Lower leg skin (tissue), 4 donors: Measurements from ENCODE around the gene LARP1. TPM values are rescaled to one million over a fixed set of nuclear protein-coding genes. Genes with fewer than 3 reads are reported as not detected.

Experiments
- DNase-seq, 2 donors: peaks; one replicate each; pipeline ENCODE4 v3.0.0-alpha.2; 2019; ENCODE audit warnings: low spot score in 2 of 2
- H3K4me3 ChIP-seq: fragments of 200-600 bp; sonication (generic); 2 replicates; pipeline ENCODE4 v1.5.1; 2017; ENCODE audit warnings: mild to moderate bottlenecking, low read depth; ENCODE audit not compliant: poor library complexity, severe bottlenecking
- POLR2A ChIP-seq, 2 donors: fragments of 450-650 bp; IDR thresholded peaks; one replicate each; pipeline ENCODE4 v1.6.1; 2016 to 2017; ENCODE audit warnings: antibody characterized with exemption in 2 of 2, mild to moderate bottlenecking in 1 of 2, moderate library complexity in 1 of 2
- WGBS, 2 donors: methylation state at CpG; one replicate each; pipeline ENCODE4 v1.1.5; 2018; 5-methylcytosine and 5-hydroxymethylcytosine counted together
- intact Hi-C: fragments of 100-400 bp; cut with DNase I; formaldehyde crosslinking; loops from one replicate; pipeline ENCODE4 v1.15.0; 2023; ENCODE audit warnings: low total_unique reads
- total RNA-seq, 4 donors: library from RNA; depleted of rRNA; stranded (reverse); fragments of >200 nt; gene quantifications; one replicate each; pipeline ENCODE4 v1.1.0, GENCODE V29; 2016
- TF ChIP-seq, protein P1 (sequence below), 3 donors: fragments of 450-650 bp; IDR thresholded peaks; one replicate each; pipeline ENCODE4 v1.5.1; 2016; ENCODE audit warnings: antibody characterized with exemption in 3 of 3, mild to moderate bottlenecking in 3 of 3, moderate library complexity in 2 of 3

Gene LARP1
- total RNA-seq, 4 donors from 2014 or later, result 96.0 to 115 (median 104) TPM

DNA sequence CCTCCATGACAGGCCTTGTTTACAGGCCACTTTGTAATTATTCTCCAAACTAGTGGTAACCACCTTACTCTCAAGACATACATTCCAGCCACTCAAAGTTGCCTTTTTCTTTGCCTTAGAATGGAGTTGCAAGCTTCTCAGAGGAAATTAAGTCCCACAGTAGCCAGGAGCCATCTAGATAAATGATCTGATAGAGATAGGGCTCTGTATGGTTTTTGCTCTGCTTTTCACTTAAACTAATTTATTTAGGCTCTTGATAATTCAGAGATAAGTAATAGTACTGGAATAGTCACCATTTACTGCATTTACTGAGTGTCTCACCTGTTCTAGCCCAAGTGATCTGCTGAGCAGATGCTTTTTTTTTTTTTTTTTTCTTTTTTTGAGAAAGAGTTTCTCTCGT lies 7.5 kb downstream of the LARP1 start:
- WGBS, 2 donors, result 74 to 82% methylated on average over 1 of the region's 1 CpG
- TF ChIP-seq, protein P1, sequence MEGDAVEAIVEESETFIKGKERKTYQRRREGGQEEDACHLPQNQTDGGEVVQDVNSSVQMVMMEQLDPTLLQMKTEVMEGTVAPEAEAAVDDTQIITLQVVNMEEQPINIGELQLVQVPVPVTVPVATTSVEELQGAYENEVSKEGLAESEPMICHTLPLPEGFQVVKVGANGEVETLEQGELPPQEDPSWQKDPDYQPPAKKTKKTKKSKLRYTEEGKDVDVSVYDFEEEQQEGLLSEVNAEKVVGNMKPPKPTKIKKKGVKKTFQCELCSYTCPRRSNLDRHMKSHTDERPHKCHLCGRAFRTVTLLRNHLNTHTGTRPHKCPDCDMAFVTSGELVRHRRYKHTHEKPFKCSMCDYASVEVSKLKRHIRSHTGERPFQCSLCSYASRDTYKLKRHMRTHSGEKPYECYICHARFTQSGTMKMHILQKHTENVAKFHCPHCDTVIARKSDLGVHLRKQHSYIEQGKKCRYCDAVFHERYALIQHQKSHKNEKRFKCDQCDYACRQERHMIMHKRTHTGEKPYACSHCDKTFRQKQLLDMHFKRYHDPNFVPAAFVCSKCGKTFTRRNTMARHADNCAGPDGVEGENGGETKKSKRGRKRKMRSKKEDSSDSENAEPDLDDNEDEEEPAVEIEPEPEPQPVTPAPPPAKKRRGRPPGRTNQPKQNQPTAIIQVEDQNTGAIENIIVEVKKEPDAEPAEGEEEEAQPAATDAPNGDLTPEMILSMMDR (IDR thresholded peaks at IDR 0.05), result no peak
- no peak for TF ChIP-seq POLR2A (IDR thresholded peaks at IDR 0.05)
- intact Hi-C loops, result no loop called here
- H3K4me3 ChIP-seq, result no peak overlapping the region
- no peak for DNase-seq

DNA sequence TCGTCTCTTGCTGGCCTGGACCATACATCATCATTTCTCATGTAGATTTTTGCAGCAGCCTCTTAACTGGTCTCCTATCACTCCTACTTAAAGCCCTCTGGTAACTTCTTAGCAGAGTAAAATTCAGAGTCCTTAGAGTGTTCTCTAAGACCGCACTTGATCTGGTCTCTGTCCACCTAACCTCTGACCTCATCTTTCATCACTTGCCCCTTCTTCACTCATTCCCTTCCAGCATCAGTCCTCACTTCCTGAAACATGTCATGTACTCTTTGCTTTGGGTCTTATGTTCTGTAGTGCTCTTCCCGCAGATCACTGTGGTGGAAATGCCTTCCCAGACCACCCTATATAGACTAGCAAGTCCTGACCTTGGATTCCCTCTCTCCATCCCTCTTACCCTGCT lies 9.8 kb downstream of the LARP1 start:
- intact Hi-C loops, result no loop called here
- DNase-seq, result no peak
- H3K4me3 ChIP-seq, result no peak overlapping the region
- no peak for TF ChIP-seq POLR2A (IDR thresholded peaks at IDR 0.05)
- TF ChIP-seq, protein P1 (IDR thresholded peaks at IDR 0.05), result no peak
- WGBS, 2 donors, result 88 to 89% methylated on average over 3 of the region's 3 CpGs

GRCh38 chr5:154765396-154765925 lies 10.3 kb downstream of the LARP1 start:
- intact Hi-C loops, result no loop called here
- 89 to 94% methylated on average over 10 of the region's 10 CpGs for WGBS, 2 donors
- TF ChIP-seq POLR2A (IDR thresholded peaks at IDR 0.05), result no peak
- TF ChIP-seq, protein P1 (IDR thresholded peaks at IDR 0.05), result no peak

DNA sequence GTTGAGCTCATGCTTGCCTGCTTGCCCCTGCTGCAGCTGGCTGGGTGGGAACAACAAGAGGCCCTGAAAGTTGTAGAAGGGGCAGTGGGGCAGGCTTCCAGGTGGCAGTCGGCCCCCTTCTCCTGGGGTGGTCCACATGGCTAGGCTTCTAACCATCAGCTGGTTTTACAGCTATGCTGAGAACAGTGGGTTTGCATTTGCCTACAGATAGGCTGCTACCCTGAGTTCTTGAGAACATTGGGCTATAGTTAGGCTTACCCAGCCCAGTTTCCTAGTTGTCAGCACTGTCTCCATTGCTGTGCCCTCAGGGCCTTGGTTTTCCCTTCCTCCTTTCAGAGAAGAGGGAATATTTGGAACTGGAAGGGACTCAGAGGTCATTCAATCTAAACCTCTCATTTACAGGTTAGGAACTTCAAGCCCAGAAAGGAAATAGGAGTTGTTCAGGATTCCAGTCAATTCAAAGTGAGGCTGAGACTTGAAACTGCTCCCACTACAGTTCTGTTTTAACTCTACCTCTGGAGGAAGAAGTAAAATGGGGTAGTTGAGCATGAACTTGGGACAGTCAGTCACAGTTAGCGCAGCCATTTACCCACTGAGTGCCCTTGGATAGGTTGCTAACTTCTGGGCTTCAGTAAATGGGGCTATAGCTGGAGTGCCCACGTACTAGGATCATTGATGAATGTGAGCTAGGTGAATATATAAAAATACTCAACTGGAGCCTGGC lies 11.5 kb downstream of the LARP1 start:
- WGBS, 2 donors, result 77% methylated on average over 3 of the region's 3 CpGs
- intact Hi-C loops, result no loop called here
- no peak for TF ChIP-seq POLR2A (IDR thresholded peaks at IDR 0.05)
- TF ChIP-seq, protein P1 (IDR thresholded peaks at IDR 0.05), result no peak
- no peak for DNase-seq
- H3K4me3 ChIP-seq, result no peak overlapping the region

More at GRCh38 chr5:154765396-154765925, 10.3 kb downstream of the LARP1 start:
- DNase-seq, result no peak
- H3K4me3 ChIP-seq, result no peak overlapping the region

DNA sequence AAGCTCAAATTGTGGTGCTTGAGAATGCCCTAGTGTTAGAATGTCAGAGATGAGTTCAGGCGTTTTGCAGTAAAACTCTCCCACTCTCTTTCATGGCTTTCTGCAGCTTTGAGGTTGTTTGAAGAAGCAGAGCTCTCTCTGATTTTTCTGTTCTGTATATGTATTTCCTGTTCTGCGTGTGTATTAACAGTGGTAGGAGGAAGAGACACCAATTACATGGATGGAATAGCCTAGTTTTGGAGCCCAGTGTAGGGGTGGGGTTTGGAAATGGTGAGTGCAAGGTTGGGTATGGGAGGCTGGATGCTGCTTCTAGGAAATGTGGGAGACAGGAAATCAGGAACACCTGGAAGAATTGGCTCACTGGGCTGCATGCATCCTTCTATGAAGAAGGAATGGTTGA lies 12.4 kb downstream of the LARP1 start:
- 32 to 46% methylated on average over 2 of the region's 2 CpGs for WGBS, 2 donors
- TF ChIP-seq POLR2A (IDR thresholded peaks at IDR 0.05), result no peak
- TF ChIP-seq, protein P1 (IDR thresholded peaks at IDR 0.05), result no peak
- DNase-seq, result no peak
- H3K4me3 ChIP-seq, result no peak overlapping the region
- intact Hi-C loops, result no loop called here
